GM19043 (cell line): Measurements from ENCODE around the gene RNF43.

ENCODE experiments used
- ATAC-seq: cut with Tn5 transposase; IDR thresholded peaks from one replicate; pipeline ENCODE4 v1.9.1; 2021; ENCODE audit warnings: low read depth; ENCODE audit not compliant: unreplicated experiment

Gene RNF43

GRCh38 chr17:58417300-58418092, at the start of gene RNF43:
Gene RNF43 (minus strand): TSS chr17:58417534. CDS start chr17:58415577, 1,957 bp downstream.
- ATAC-seq: peak; percentile 93

- no peak for ATAC-seq
Measured at GRCh38 chr17:58455491-58455890, 38.2 kb upstream of the RNF43 start.

GRCh38 chr17:58452738-58453137, 35.4 kb upstream of the RNF43 start:
- no peak for ATAC-seq

GRCh38 chr17:58447039-58447975, 30.0 kb upstream of the RNF43 start:
- ATAC-seq: peak; percentile 66

- no peak for ATAC-seq
Measured at GRCh38 chr17:58446086-58446485, 28.8 kb upstream of the RNF43 start.

GRCh38 chr17:58436805-58437239, 19.5 kb upstream of the RNF43 start:
- ATAC-seq: no peak

GRCh38 chr17:58436245-58436644, 18.9 kb upstream of the RNF43 start:
- no peak for ATAC-seq

- ATAC-seq: no peak
Measured at GRCh38 chr17:58432806-58433573, 15.7 kb upstream of the RNF43 start.

- ATAC-seq: no peak
Measured at GRCh38 chr17:58427807-58428206, 10.5 kb upstream of the RNF43 start.

GRCh38 chr17:58421711-58422110, 4.4 kb upstream of the RNF43 start:
- no peak for ATAC-seq

- ATAC-seq: no peak
Measured at GRCh38 chr17:58420827-58421226, 3.5 kb upstream of the RNF43 start.

- no peak for ATAC-seq
Measured at GRCh38 chr17:58416937-58417299, 416 bp downstream of the RNF43 start.

GRCh38 chr17:58416396-58416795, 938 bp downstream of the RNF43 start:
- ATAC-seq: no peak

GRCh38 chr17:58415371-58416055, 1.8 kb downstream of the RNF43 start:
- no peak for ATAC-seq

GRCh38 chr17:58414596-58414997, 2.7 kb downstream of the RNF43 start:
- no peak for ATAC-seq

- ATAC-seq: no peak
Measured at GRCh38 chr17:58413684-58414083, 3.6 kb downstream of the RNF43 start.

GRCh38 chr17:58412961-58413586, 4.3 kb downstream of the RNF43 start:
- no peak for ATAC-seq

- no peak for ATAC-seq
Measured at GRCh38 chr17:58412064-58412703, 5.2 kb downstream of the RNF43 start.

- ATAC-seq: no peak
Measured at GRCh38 chr17:58411408-58411894, 5.9 kb downstream of the RNF43 start.
